HCT116 (cell line): ENCODE data around the gene GPC1. TPM values are rescaled to one million over a fixed set of nuclear protein-coding genes. Genes with fewer than 3 reads are reported as not detected.

Experiments used
- ATAC-seq: fragments of 200-7000 bp; cut with Tn5 transposase; 2 replicates; pipeline ENCODE4 v1.9.1; 2020; ENCODE audit warnings: mild to moderate bottlenecking, moderate library complexity
- BruUV-seq: library from RNA; stranded (reverse); fragments of 400-500 nt; replicated peaks from 2 replicates; lab custom pipeline; 2021; lab: Mats Ljungman, UMichigan
- CTCF ChIA-PET: fragments of 300-600 bp; sonication (Branson Sonifier 250); formaldehyde crosslinking; loops from one replicate; lab custom pipeline; 2021; ENCODE audit warnings: antibody characterized with exemption; lab: Charles Lee
- POLR2A ChIA-PET: fragments of 300-600, 350-600 bp; sonication (Branson Sonifier 250); formaldehyde crosslinking; loops from one replicate; lab custom pipeline; 2021; ENCODE audit warnings: antibody characterized with exemption; lab: Charles Lee
- RAD21 ChIA-PET, 2 experiments: fragments of 300-600 bp; sonication (Branson Sonifier 250); formaldehyde crosslinking; loops; one replicate each; lab custom pipeline; 2023; ENCODE audit warnings: low total read pairs in 2 of 2; ENCODE audit not compliant: uncharacterized antibody in 2 of 2, unreplicated experiment in 2 of 2, low non-redundant PET in 1 of 2; lab: Charles Lee
- DNase-seq: peaks from one replicate; pipeline ENCODE4 v3.0.0-alpha.2; 2010; ENCODE audit warnings: low read depth, low spot score
- H2AFZ ChIP-seq: fragments of 200-600 bp; shearing (Covaris generic), sonication (generic); 2 replicates; pipeline ENCODE4 v1.6.1; 2017; ENCODE audit warnings: low read depth, mixed run types, mixed read lengths, antibody characterized with exemption, low read length; ENCODE audit not compliant: poor library complexity, severe bottlenecking
- H3K27ac ChIP-seq: 2 replicates; pipeline ENCODE4 v1.5.1; 2012; ENCODE audit warnings: low read depth, low read length
- H3K27me3 ChIP-seq: fragments of 200-600 bp; sonication (generic); 2 replicates; pipeline ENCODE4 v1.6.1; 2016; ENCODE audit warnings: mixed run types, low read length, mixed read lengths; ENCODE audit not compliant: insufficient read depth
- H3K36me3 ChIP-seq, 2 experiments: fragments of 200-500 bp in 1 of 2; fragments of 200-600 bp in 1 of 2; sonication (Bioruptor generic) in 1 of 2; sonication (generic) in 1 of 2; 2 replicates each; pipeline versions ENCODE4 v1.5.1 to v1.6.1; 2014 to 2016; ENCODE audit warnings: low read length in 2 of 2, inconsistent platforms in 1 of 2, mixed read lengths in 1 of 2, mixed run types in 1 of 2; ENCODE audit not compliant: insufficient read depth in 2 of 2, control insufficient read depth in 1 of 2
- H3K4me1 ChIP-seq, 2 experiments: fragments of 200-600 bp in 1 of 2; sonication (generic) in 1 of 2; 2 replicates each; pipeline versions ENCODE4 v1.5.1 to v1.6.1; 2012 to 2017; ENCODE audit warnings: low read length in 2 of 2, inconsistent platforms in 1 of 2, mild to moderate bottlenecking in 1 of 2, mixed read lengths in 1 of 2, mixed run types in 1 of 2, moderate library complexity in 1 of 2; ENCODE audit not compliant: insufficient read depth in 2 of 2, control insufficient read depth in 1 of 2
- H3K4me2 ChIP-seq: fragments of 200-600 bp; sonication (generic); 2 replicates; pipeline ENCODE4 v1.6.1; 2017; ENCODE audit warnings: mixed run types, low read length, mixed read lengths
- H3K4me3 ChIP-seq, 2 experiments: fragments of 200-600 bp in 1 of 2; sonication (generic) in 1 of 2; replicated peaks in 1 of 2; 2 replicates each; pipeline ENCODE4 v1.5.1; 2011 to 2016; ENCODE audit warnings: low read length in 2 of 2, control low read depth in 1 of 2, low read depth in 1 of 2, mild to moderate bottlenecking in 1 of 2, mixed read lengths in 1 of 2, mixed run types in 1 of 2
- H3K79me2 ChIP-seq: fragments of 200-600 bp; sonication (generic); 2 replicates; pipeline ENCODE4 v1.6.1; 2017; ENCODE audit warnings: mild to moderate bottlenecking, mixed run types, low read length, moderate library complexity, mixed read lengths; ENCODE audit not compliant: insufficient read depth
- H3K9ac ChIP-seq: fragments of 200-600 bp; sonication (generic); 2 replicates; pipeline ENCODE4 v1.6.1; 2016; ENCODE audit warnings: low read length, mixed read lengths
- H3K9me2 ChIP-seq: fragments of 200-600 bp; sonication (generic), shearing (Covaris generic); 2 replicates; pipeline ENCODE4 v1.6.1; 2017; ENCODE audit warnings: mixed run types, mild to moderate bottlenecking, moderate library complexity; ENCODE audit not compliant: insufficient read depth
- H3K9me3 ChIP-seq, 2 experiments: fragments of 200-500 bp in 1 of 2; fragments of 200-600 bp in 1 of 2; sonication (Bioruptor generic) in 1 of 2; sonication (generic) in 1 of 2; 2 replicates each; pipeline ENCODE4 v1.6.1; 2014 to 2017; ENCODE audit warnings: low read length in 2 of 2, mixed read lengths in 2 of 2, inconsistent platforms in 1 of 2, low read depth in 1 of 2, mild to moderate bottlenecking in 1 of 2, mixed run types in 1 of 2, moderate library complexity in 1 of 2; ENCODE audit not compliant: control insufficient read depth in 1 of 2, insufficient read depth in 1 of 2
- H4K20me1 ChIP-seq: fragments of 200-600 bp; sonication (generic), shearing (Covaris generic); 2 replicates; pipeline ENCODE4 v1.6.1; 2017; ENCODE audit warnings: mixed run types, mild to moderate bottlenecking, moderate library complexity; ENCODE audit not compliant: insufficient read depth
- CEBPB ChIP-seq: IDR thresholded peaks from 2 replicates; pipeline ENCODE4 v1.6.1; 2012; ENCODE audit warnings: low read depth
- CTCF ChIP-seq, 3 experiments: fragments of 200-600 bp in 1 of 3; sonication (generic) in 1 of 3; IDR thresholded peaks in 2 of 3; conservative IDR thresholded peaks in 1 of 3; 2 replicates each; pipeline ENCODE4 v1.5.1; 2012 to 2017; ENCODE audit warnings: low read depth in 2 of 3, low read length in 2 of 3, antibody characterized with exemption in 1 of 3, borderline replicate concordance in 1 of 3, control low read depth in 1 of 3, mild to moderate bottlenecking in 1 of 3, mixed read lengths in 1 of 3, mixed run types in 1 of 3, moderate library complexity in 1 of 3; ENCODE audit not compliant: insufficient read depth in 1 of 3
- ELF1 ChIP-seq: IDR thresholded peaks from 2 replicates; pipeline ENCODE4 v1.6.1; 2012; ENCODE audit warnings: low read depth, borderline replicate concordance
- EZH2 ChIP-seq: fragments of 200-600 bp; sonication (generic); IDR thresholded peaks from 2 replicates; pipeline ENCODE4 v1.6.1; 2017; ENCODE audit warnings: antibody characterized with exemption, mixed run types
- EZH2phosphoT487 ChIP-seq: fragments of 200-600 bp; IDR thresholded peaks from 2 replicates; pipeline ENCODE4 v1.6.1; 2018; ENCODE audit warnings: antibody characterized with exemption, borderline replicate concordance
- FOSL1 ChIP-seq: IDR thresholded peaks from 2 replicates; pipeline ENCODE4 v1.6.1; 2012; ENCODE audit warnings: low read depth
- MAX ChIP-seq: IDR thresholded peaks from 2 replicates; pipeline ENCODE4 v1.6.1; 2012
- POLR2A ChIP-seq: IDR thresholded peaks from 2 replicates; pipeline ENCODE4 v1.7.0; 2011; ENCODE audit warnings: borderline replicate concordance; ENCODE audit not compliant: insufficient read depth, insufficient read length; ENCODE audit errors: extremely low read depth
- POLR2AphosphoS5 ChIP-seq: IDR thresholded peaks from 2 replicates; pipeline ENCODE4 v1.6.1; 2011; ENCODE audit warnings: mild to moderate bottlenecking, low read depth, low read length, moderate library complexity
- REST ChIP-seq: IDR thresholded peaks from 2 replicates; pipeline ENCODE4 v1.6.1; 2012; ENCODE audit warnings: low read depth
- SIN3A ChIP-seq: IDR thresholded peaks from 2 replicates; pipeline ENCODE4 v1.6.1; 2012; ENCODE audit warnings: low read depth
- SP1 ChIP-seq: IDR thresholded peaks from 2 replicates; pipeline ENCODE4 v1.6.1; 2012; ENCODE audit warnings: low read depth
- SRF ChIP-seq: IDR thresholded peaks from 2 replicates; pipeline ENCODE4 v1.6.1; 2012; ENCODE audit warnings: low read depth
- ZNF274 ChIP-seq: fragments of 200-500 bp; sonication (Bioruptor generic); IDR thresholded peaks from 2 replicates; pipeline ENCODE4 v1.6.1; 2014; ENCODE audit warnings: mild to moderate bottlenecking, low read depth, low read length, inconsistent platforms
- intact Hi-C: fragments of 100-400 bp; cut with micrococcal nuclease; formaldehyde crosslinking; loops from 2 replicates; pipeline ENCODE4 v1.10.0; 2022
- total RNA-seq: library from RNA; stranded (reverse); gene quantifications from one replicate; pipeline ENCODE4 v1.2.1, GENCODE V29; 2021; ENCODE audit not compliant: unreplicated experiment

GPC1 gene
- total RNA-seq, 1 experiment from 2014 or later, result 79.1 TPM

GRCh38 chr2:240429341-240429871, 6.1 kb upstream of the GPC1 start (continued):
- no peak for TF ChIP-seq CTCF (IDR thresholded peaks at IDR 0.05 in 2 of 3, conservative IDR thresholded peaks at IDR 0.05 in 1 of 3; ENCODE audit: borderline replicate concordance in 1 of 3, insufficient read depth in 1 of 3, low read depth in 2 of 3, low read length in 2 of 3)
- TF ChIP-seq MAX, result no peak
- no peak for TF ChIP-seq SIN3A
- no peak for TF ChIP-seq FOSL1
- no peak for TF ChIP-seq EZH2phosphoT487
- no peak for TF ChIP-seq POLR2A

- ATAC-seq, result no peak
- peaks cover 6% of the 10 kb centered on the region; the same call in 1 of the 2 replicates for H3K79me2 ChIP-seq
- TF ChIP-seq SRF (no peak), REST (no peak), EZH2 (no peak), POLR2AphosphoS5 (no peak), ZNF274 (no peak), ELF1 (no peak), SP1 (no peak), CEBPB (no peak)
- TF ChIP-seq, all 23 proteins: peak for 0
- POLR2A ChIA-PET, result no interaction called here
- Histone ChIP-seq H3K9ac (no peak overlapping the region), H3K27ac (no peak overlapping the region), H3K36me3 (no peaks in the 10 kb centered on the region), H3K4me3 (no peak overlapping the region), H3K9me2 (no peaks in the 10 kb centered on the region), H3K4me2 (no peak overlapping the region), H2AFZ (no peak overlapping the region), H3K9me3 (no peaks in the 10 kb centered on the region), H3K27me3 (no peaks in the 10 kb centered on the region), H4K20me1 (no peaks in the 10 kb centered on the region), H3K4me1 (peaks cover 17 to 38% of the 10 kb centered on the region in 2 experiments)
- RAD21 ChIA-PET, result no interaction called here
- BruUV-seq, result no TSS peak
- intact Hi-C loops, result loop anchor here (10.0 kb wide), 1 partner anchor 135 kb away; no protein-coding TSS in a partner anchor
- DNase-seq, result no peak
- CTCF ChIA-PET, result no interaction called here
Measured at GRCh38 chr2:240429872-240430491, 5.5 kb upstream of the GPC1 start.
